ENCODE data around the gene KDM3A. TPM values are rescaled to one million over a fixed set of nuclear protein-coding genes. Genes with fewer than 3 reads are reported as not detected.

Gene KDM3A
- total and polyA plus RNA-seq, 7 donors: 11.3 to 61.2 (median 33.6) TPM

- TF ChIP-seq POLR2AphosphoS5 (IDR thresholded peaks at IDR 0.05) (no peak), CTCF (IDR thresholded peaks at IDR 0.05) (no peak), EP300 (IDR thresholded peaks at IDR 0.05) (no peak), POLR2A (IDR thresholded peaks at IDR 0.05) (no peak)
- no peaks in the 10 kb centered on the region for H3K27me3 ChIP-seq
These were observed 84.5 kb downstream of the KDM3A start for GRCh38 chr2:86525421-86526340.

GRCh38 chr2:86533589-86533988 is 92.4 kb downstream of the KDM3A start:
- Histone ChIP-seq H3K36me3 (peaks cover 0 to 6% (median 0%) of the 10 kb centered on the region in 4 donors), H3K27me3 (no peaks in the 10 kb centered on the region), H3K4me3 (no peak overlapping the region), H3K9me3 (no peaks in the 10 kb centered on the region), H3K4me1 (no peaks in the 10 kb centered on the region), H3K27ac (no peak overlapping the region)
- intact Hi-C loops (cut with DNase I): no loop called here
- no peak for DNase-seq
- TF ChIP-seq POLR2A (IDR thresholded peaks at IDR 0.05) (no peak), CTCF (IDR thresholded peaks at IDR 0.05) (no peak), POLR2AphosphoS5 (IDR thresholded peaks at IDR 0.05) (no peak), EP300 (IDR thresholded peaks at IDR 0.05) (no peak)
- 97 to 100% methylated on average over 3 of the region's 3 CpGs for WGBS, 2 donors

More at GRCh38 chr2:86525421-86526340, 84.5 kb downstream of the KDM3A start:
- no peak for DNase-seq
- Histone ChIP-seq H3K4me1 (no peaks in the 10 kb centered on the region), H3K36me3 (peaks cover 0 to 45% (median 2%) of the 10 kb centered on the region in 4 donors), H3K27ac (no peak overlapping the region), H3K9me3 (no peaks in the 10 kb centered on the region), H3K4me3 (no peak overlapping the region)
- intact Hi-C loops (cut with DNase I): no loop called here
- WGBS, 2 donors: 94 to 95% methylated on average over 11 of the region's 11 CpGs

- Histone ChIP-seq H3K27ac (no peak overlapping the region), H3K4me1 (no peaks in the 10 kb centered on the region), H3K4me3 (no peak overlapping the region), H3K27me3 (no peaks in the 10 kb centered on the region), H3K9me3 (no peaks in the 10 kb centered on the region), H3K36me3 (no peaks in the 10 kb centered on the region)
- 43 to 67% methylated on average over 2 of the region's 2 CpGs for WGBS, 2 donors
- intact Hi-C loops (cut with DNase I): no loop called here
- no peak for DNase-seq
- TF ChIP-seq POLR2A (IDR thresholded peaks at IDR 0.05) (no peak), EP300 (IDR thresholded peaks at IDR 0.05) (no peak), POLR2AphosphoS5 (IDR thresholded peaks at IDR 0.05) (no peak), CTCF (IDR thresholded peaks at IDR 0.05) (no peak)
These were observed 100.2 kb downstream of the KDM3A start for GRCh38 chr2:86541334-86541733.

Small RNA genes lying within 50 kb of the gene (small RNA-seq; reads per million reads assigned to genes)
- 0 reads per million in 3 donors for gene RNU6-640P

Other genes starting within 250 kb of the KDM3A start
- 10 to 100 TPM; 46.1 to 48.2 (median 48.2) TPM for gene IMMT, start 245.9 kb upstream of the KDM3A start, total RNA-seq
- 10 to 100 TPM; 60.1 to 90.2 (median 73.1) TPM for gene IMMT, start 245.9 kb upstream of the KDM3A start, polyA plus RNA-seq
- 10 to 100 TPM; 17.7 to 31.4 (median 27.7) TPM for gene MRPL35, start 241.9 kb upstream of the KDM3A start, total RNA-seq
- gene MRPL35, start 241.9 kb upstream of the KDM3A start, polyA plus RNA-seq: 10 to 100 TPM; 47.4 to 89.5 (median 68.2) TPM
- gene REEP1, start 103.7 kb upstream of the KDM3A start, total RNA-seq: 10 to 100 TPM; 44.9 to 98.0 (median 70.6) TPM
- gene REEP1, start 103.7 kb upstream of the KDM3A start, polyA plus RNA-seq: 1 to 10 TPM in 2 of 3 donors, under 1 TPM in 1; 0.23 to 4.5 (median 1.8) TPM
- 100 to 1,000 TPM; 101 to 154 (median 138) TPM for gene CHMP3, start 122.1 kb downstream of the KDM3A start, total RNA-seq
- gene CHMP3, start 122.1 kb downstream of the KDM3A start, polyA plus RNA-seq: 100 to 1,000 TPM; 114 to 176 (median 156) TPM
- gene RNF103, start 182.5 kb downstream of the KDM3A start, total RNA-seq: 10 to 100 TPM; 36.6 to 45.6 (median 41.0) TPM
- 10 to 100 TPM; 11.1 to 30.3 (median 12.6) TPM for gene RNF103, start 182.5 kb downstream of the KDM3A start, polyA plus RNA-seq

Data from sigmoid colon (tissue), 7 donors.